ENCODE measurements around the gene AMMECR1.
"Not testable (repeated sequence)": the region's sequence is repeated elsewhere in the genome, so short reads cannot be mapped to it uniquely, and the experiment has no call there.

DNA sequence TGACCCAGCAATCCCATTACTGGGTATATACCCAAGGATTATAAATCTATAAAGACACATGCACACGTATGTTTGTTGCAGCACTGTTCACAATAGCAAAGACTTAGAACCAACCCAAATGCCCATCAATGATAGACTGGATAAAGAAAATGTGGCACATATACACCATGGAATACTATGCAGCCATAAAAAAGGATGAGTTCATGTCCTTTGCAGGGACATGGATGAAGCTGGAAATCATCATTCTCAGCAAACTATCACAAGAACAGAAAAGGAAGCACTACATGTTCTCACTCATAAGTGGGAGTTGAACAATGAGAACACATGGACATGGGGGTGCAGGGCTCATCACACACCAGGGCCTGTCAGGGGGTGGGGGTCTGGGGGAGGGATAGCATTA, 15.6 kb upstream of the AMMECR1 start:
- TF ChIP-seq, protein P1, sequence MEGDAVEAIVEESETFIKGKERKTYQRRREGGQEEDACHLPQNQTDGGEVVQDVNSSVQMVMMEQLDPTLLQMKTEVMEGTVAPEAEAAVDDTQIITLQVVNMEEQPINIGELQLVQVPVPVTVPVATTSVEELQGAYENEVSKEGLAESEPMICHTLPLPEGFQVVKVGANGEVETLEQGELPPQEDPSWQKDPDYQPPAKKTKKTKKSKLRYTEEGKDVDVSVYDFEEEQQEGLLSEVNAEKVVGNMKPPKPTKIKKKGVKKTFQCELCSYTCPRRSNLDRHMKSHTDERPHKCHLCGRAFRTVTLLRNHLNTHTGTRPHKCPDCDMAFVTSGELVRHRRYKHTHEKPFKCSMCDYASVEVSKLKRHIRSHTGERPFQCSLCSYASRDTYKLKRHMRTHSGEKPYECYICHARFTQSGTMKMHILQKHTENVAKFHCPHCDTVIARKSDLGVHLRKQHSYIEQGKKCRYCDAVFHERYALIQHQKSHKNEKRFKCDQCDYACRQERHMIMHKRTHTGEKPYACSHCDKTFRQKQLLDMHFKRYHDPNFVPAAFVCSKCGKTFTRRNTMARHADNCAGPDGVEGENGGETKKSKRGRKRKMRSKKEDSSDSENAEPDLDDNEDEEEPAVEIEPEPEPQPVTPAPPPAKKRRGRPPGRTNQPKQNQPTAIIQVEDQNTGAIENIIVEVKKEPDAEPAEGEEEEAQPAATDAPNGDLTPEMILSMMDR (IDR thresholded peaks at IDR 0.05) = not testable (repeated sequence)
- not testable (repeated sequence) for TF ChIP-seq POLR2A (IDR thresholded peaks at IDR 0.05)
